Astrocyte of the spinal cord (primary cell): ENCODE measurements around the gene NISCH.

Experiments used
- DNase-seq: peaks from one replicate; pipeline ENCODE4 v3.0.0; 2011; ENCODE audit warnings: low read depth, low spot score
- H3K4me3 ChIP-seq: 2 replicates; pipeline ENCODE4 v1.5.1; 2011; ENCODE audit warnings: low read depth, mild to moderate bottlenecking, low read length, moderate library complexity
- CTCF ChIP-seq: IDR thresholded peaks from 2 replicates; pipeline ENCODE4 v1.5.1; 2012; ENCODE audit warnings: low read depth, mild to moderate bottlenecking, low read length, inconsistent platforms
- in situ Hi-C: cut with HindIII; loops from 2 replicates; pipeline ENCODE4 v1.10.0; 2017; ENCODE audit warnings: low sequenced_read_pairs

NISCH gene

GRCh38 chr3:52420388-52420787, 35.0 kb upstream of the NISCH start:
- in situ Hi-C loops: no loop called here
- no peak overlapping the region for H3K4me3 ChIP-seq
- no peak for DNase-seq
- no peak for TF ChIP-seq CTCF

GRCh38 chr3:52422669-52423068, 32.7 kb upstream of the NISCH start:
- H3K4me3 ChIP-seq: no peak overlapping the region
- no peak for DNase-seq
- TF ChIP-seq CTCF: no peak
- in situ Hi-C loops: no loop called here

- DNase-seq: no peak
- in situ Hi-C loops: no loop called here
- no peak overlapping the region for H3K4me3 ChIP-seq
- TF ChIP-seq CTCF: no peak
These were observed 32.2 kb upstream of the NISCH start for GRCh38 chr3:52423173-52423572.

- H3K4me3 ChIP-seq: no peak overlapping the region
- peak; percentile 72 for DNase-seq
- in situ Hi-C loops: no loop called here
- TF ChIP-seq CTCF: peak; percentile 83
These were observed 27.0 kb upstream of the NISCH start for GRCh38 chr3:52428151-52429005.

GRCh38 chr3:52429031-52429430, 26.4 kb upstream of the NISCH start:
- no peak for DNase-seq
- no peak overlapping the region for H3K4me3 ChIP-seq
- in situ Hi-C loops: no loop called here
- TF ChIP-seq CTCF: no peak

- no peak for TF ChIP-seq CTCF
- DNase-seq: no peak
- H3K4me3 ChIP-seq: no peak overlapping the region
- in situ Hi-C loops: no loop called here
These were observed 25.5 kb upstream of the NISCH start for GRCh38 chr3:52429779-52430415.
